Gastroesophageal sphincter (tissue), 4 donors: Measurements from ENCODE around the gene SCFD2. TPM values are rescaled to one million over a fixed set of nuclear protein-coding genes. Genes with fewer than 3 reads are reported as not detected.
"Not testable (repeated sequence)": the region's sequence is repeated elsewhere in the genome, so short reads cannot be mapped to it uniquely, and the experiment has no call there.

Source experiments
- ATAC-seq: fragments of 150-250 bp; one replicate; pipeline ENCODE4 v1.9.1; 2016; ENCODE audit warnings: mild to moderate bottlenecking, moderate library complexity
- H3K27ac ChIP-seq, 4 donors: fragments of 200-600 bp; sonication (generic) in 3 of 4; 1 replicate in 3 of 4; 2 replicates in 1 of 4; pipeline ENCODE4 v1.5.1; 2016 to 2019
- H3K27me3 ChIP-seq: fragments of 200-600 bp; sonication (generic); one replicate; pipeline ENCODE4 v1.5.1; 2019
- H3K36me3 ChIP-seq, 2 donors: fragments of 200-600 bp; sonication (generic); one replicate each; pipeline ENCODE4 v1.5.1; 2019; ENCODE audit warnings: control low read depth in 1 of 2
- H3K4me1 ChIP-seq, 3 donors: fragments of 200-600 bp; sonication (generic); 1 replicate in 2 of 3; 2 replicates in 1 of 3; pipeline ENCODE4 v1.5.1; 2016 to 2019; ENCODE audit warnings: control low read depth in 2 of 3
- H3K4me3 ChIP-seq, 2 donors: fragments of 200-600 bp; sonication (generic); one replicate each; pipeline ENCODE4 v1.5.1; 2019; ENCODE audit warnings: mild to moderate bottlenecking in 1 of 2, moderate library complexity in 1 of 2
- H3K9me3 ChIP-seq, 3 donors: fragments of 200-600 bp; sonication (generic); one replicate each; pipeline ENCODE4 v1.5.1; 2017 to 2019; ENCODE audit warnings: control low read depth in 2 of 3
- CTCF ChIP-seq, 4 experiments: fragments of 200-600 bp in 2 of 4; fragments of 450-650 bp in 2 of 4; sonication (generic) in 1 of 4; IDR thresholded peaks; one replicate each; pipeline ENCODE4 v1.5.1; 2017 to 2019; ENCODE audit warnings: antibody characterized with exemption in 4 of 4, mild to moderate bottlenecking in 2 of 4, moderate library complexity in 2 of 4
- EP300 ChIP-seq: sonication (generic); formaldehyde crosslinking; IDR thresholded peaks from one replicate; pipeline ENCODE4 v1.6.1; 2017; ENCODE audit warnings: antibody characterized with exemption, mild to moderate bottlenecking
- POLR2A ChIP-seq, 2 donors: fragments of 450-650 bp; IDR thresholded peaks; one replicate each; pipeline ENCODE4 v1.6.1; 2017; ENCODE audit warnings: antibody characterized with exemption in 2 of 2, mild to moderate bottlenecking in 2 of 2, moderate library complexity in 1 of 2
- POLR2AphosphoS5 ChIP-seq: sonication (generic); formaldehyde crosslinking; IDR thresholded peaks from one replicate; pipeline ENCODE4 v1.6.1; 2017; ENCODE audit warnings: antibody characterized with exemption
- WGBS, 2 donors: methylation state at CpG; one replicate each; pipeline ENCODE4 v1.1.5; 2018; ENCODE audit warnings: low coverage in 1 of 2; 5-methylcytosine and 5-hydroxymethylcytosine counted together
- total RNA-seq, 4 donors: library from RNA; depleted of rRNA; stranded (reverse); fragments of >200 nt; gene quantifications; one replicate each; pipeline ENCODE4 v1.1.0, GENCODE V29; 2016

The SCFD2 gene
- total RNA-seq, 4 donors from 2014 or later = 8.9 to 17.6 (median 14.6) TPM

- ATAC-seq = no peak
- H3K36me3 ChIP-seq = no peaks in the 10 kb centered on the region
- no peaks in the 10 kb centered on the region for H3K9me3 ChIP-seq
- H3K4me1 ChIP-seq = peaks cover 7 to 46% (median 13%) of the 10 kb centered on the region in 3 donors
- peak overlapping the region; percentile 16 to 68 (median 50) for H3K27ac ChIP-seq
- no peaks in the 10 kb centered on the region for H3K27me3 ChIP-seq
- no peak for TF ChIP-seq CTCF (IDR thresholded peaks at IDR 0.05)
- TF ChIP-seq POLR2AphosphoS5 = no peak
- no peak for TF ChIP-seq POLR2A (IDR thresholded peaks at IDR 0.05)
- no peak for TF ChIP-seq EP300
- no peak overlapping the region for H3K4me3 ChIP-seq
- 71 to 87% methylated on average over 2 to 5 of the region's 5 CpGs for WGBS, 2 donors
These were observed 370.4 kb downstream of the SCFD2 start for GRCh38 chr4:52995360-52996030.

DNA sequence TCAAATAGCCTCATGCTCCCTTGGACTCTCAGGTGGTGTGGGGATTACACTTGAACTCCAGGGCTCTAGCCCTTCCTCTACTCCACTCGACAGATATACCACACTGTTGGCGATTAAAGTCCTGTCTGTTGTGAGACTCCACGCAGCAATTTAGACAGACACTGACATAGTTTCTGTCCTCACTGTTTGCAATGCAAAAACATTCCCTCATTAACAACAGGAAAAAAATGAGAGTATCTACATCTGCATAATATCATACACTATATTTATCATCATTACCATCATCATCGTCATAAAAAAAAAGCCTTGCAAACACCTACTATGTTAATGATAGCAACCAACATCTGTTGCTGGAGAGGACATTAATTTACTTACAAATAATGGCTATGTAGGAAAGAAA lies 371.3 kb downstream of the SCFD2 start:
- no peak for ATAC-seq
- Histone ChIP-seq H3K4me1 (peaks cover 7 to 46% (median 13%) of the 10 kb centered on the region in 3 donors), H3K4me3 (no peak overlapping the region), H3K36me3 (no peaks in the 10 kb centered on the region), H3K27me3 (no peaks in the 10 kb centered on the region), H3K9me3 (no peaks in the 10 kb centered on the region), H3K27ac (no peak overlapping the region)
- TF ChIP-seq POLR2AphosphoS5 (no peak), CTCF (IDR thresholded peaks at IDR 0.05) (no peak), POLR2A (IDR thresholded peaks at IDR 0.05) (no peak), EP300 (no peak)
- WGBS, 2 donors = 65 to 86% methylated on average over 4 of the region's 4 CpGs

DNA sequence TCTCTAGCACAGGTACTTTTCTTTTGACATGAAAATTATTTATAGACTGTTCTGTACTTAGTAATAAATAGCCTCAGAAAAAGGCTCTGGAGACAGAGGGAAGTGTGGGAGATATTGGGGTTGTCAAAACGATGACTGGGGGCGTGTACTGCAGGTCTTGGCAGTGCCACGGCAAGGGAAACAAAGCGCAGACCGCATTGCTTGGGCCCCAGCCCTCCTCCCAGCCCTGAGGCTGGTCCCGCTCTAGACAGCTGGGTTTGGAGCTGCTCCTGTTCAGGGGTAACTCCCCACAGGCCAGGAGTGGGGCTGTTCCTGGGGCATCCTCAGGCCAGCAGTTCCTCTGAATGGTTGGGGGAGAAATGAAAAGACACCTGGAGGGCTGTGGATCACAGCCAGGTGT lies 372.1 kb downstream of the SCFD2 start:
- ATAC-seq = no peak
- 20 to 80% methylated on average over 1 to 4 of the region's 6 CpGs for WGBS, 2 donors

DNA sequence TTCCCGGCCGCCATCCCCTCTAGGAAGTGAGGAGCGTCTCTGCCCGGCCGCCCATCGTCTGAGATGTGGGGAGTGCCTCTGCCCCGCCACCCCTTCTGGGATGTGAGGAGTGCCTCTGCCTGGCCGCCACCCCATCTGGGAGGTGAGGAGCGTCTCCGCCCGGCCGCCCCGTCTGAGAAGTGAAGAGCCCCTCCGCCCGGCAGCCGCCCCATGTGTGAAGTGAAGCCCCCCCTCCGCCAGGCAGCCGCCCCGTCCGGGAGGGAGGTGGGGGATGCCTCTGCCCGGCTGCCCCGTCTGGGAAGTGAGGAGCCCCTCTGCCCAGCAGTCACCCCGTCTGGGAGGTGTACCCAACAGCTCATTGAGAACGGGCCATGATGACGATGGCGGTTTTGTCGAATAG lies 373.3 kb downstream of the SCFD2 start:
- H3K4me1 ChIP-seq = peaks cover 6 to 41% (median 11%) of the 10 kb centered on the region in 3 donors
- H3K4me3 ChIP-seq, H3K27ac ChIP-seq, H3K9me3 ChIP-seq, ATAC-seq, H3K36me3 ChIP-seq, H3K27me3 ChIP-seq: not testable (repeated sequence)
- no CpG with 5 or more reads among the region's 27 CpGs for WGBS, 2 donors

More for the DNA sequence above, 372.1 kb downstream of the SCFD2 start:
- Histone ChIP-seq H3K4me3 (no peak overlapping the region), H3K36me3 (no peaks in the 10 kb centered on the region), H3K4me1 (peaks cover 7 to 46% (median 13%) of the 10 kb centered on the region in 3 donors), H3K27me3 (no peaks in the 10 kb centered on the region), H3K27ac (no peak overlapping the region), H3K9me3 (no peaks in the 10 kb centered on the region)
- TF ChIP-seq CTCF (IDR thresholded peaks at IDR 0.05) (no peak), POLR2A (IDR thresholded peaks at IDR 0.05) (no peak), EP300 (no peak), POLR2AphosphoS5 (no peak)

GRCh38 chr4:52991472-52991871 lies 374.4 kb downstream of the SCFD2 start:
- H3K9me3 ChIP-seq = no peaks in the 10 kb centered on the region
- ATAC-seq = no peak
- H3K36me3 ChIP-seq = no peaks in the 10 kb centered on the region
- H3K27ac ChIP-seq = no peak overlapping the region
- peaks cover 0 to 30% (median 1%) of the 10 kb centered on the region in 3 donors for H3K4me1 ChIP-seq
- H3K27me3 ChIP-seq = no peaks in the 10 kb centered on the region
- no peak for TF ChIP-seq POLR2A (IDR thresholded peaks at IDR 0.05)
- TF ChIP-seq EP300 = no peak
- no peak for TF ChIP-seq CTCF (IDR thresholded peaks at IDR 0.05)
- TF ChIP-seq POLR2AphosphoS5 = no peak
- H3K4me3 ChIP-seq = no peak overlapping the region
